ENCODE measurements around the gene OR1I1.

- TF ChIP-seq CTCF (IDR thresholded peaks at IDR 0.05 in 4 of 5, conservative IDR thresholded peaks at IDR 0.05 in 1 of 5) = no peak
- no peak for TF ChIP-seq POLR2A (IDR thresholded peaks at IDR 0.05)
Observed at GRCh38 chr19:15048885-15049541, 33.0 kb upstream of the OR1I1 start, which contains the start of gene CASP14.

Measured in gastrocnemius medialis (tissue), 4 donors.